SK-N-SH treated with all-trans-retinoic acid at 6 μM for 48 hours (cell line): ENCODE data around the gene TMEM181.

Experiments used
- ATAC-seq: fragments of 200-7000 bp; cut with Tn5 transposase; 3 replicates; pipeline ENCODE4 v1.9.1; 2020; ENCODE audit warnings: mild to moderate bottlenecking, moderate library complexity
- ARNTL ChIP-seq: fragments of 450-650 bp; formaldehyde crosslinking; IDR thresholded peaks from 2 replicates; pipeline ENCODE4 v1.5.0; 2020; ENCODE audit warnings: low read depth, mild to moderate bottlenecking, moderate library complexity, borderline replicate concordance
- BACH2 ChIP-seq: fragments of 250-450 bp; sonication (Bioruptor Pico); IDR thresholded peaks from 2 replicates; pipeline ENCODE4 v1.9.0; 2021; ENCODE audit warnings: mild to moderate bottlenecking, borderline replicate concordance
- CREB5 ChIP-seq: fragments of 250-450 bp; sonication (Bioruptor Pico); IDR thresholded peaks from 2 replicates; pipeline ENCODE4 v1.5.1; 2020; ENCODE audit warnings: low read depth, mild to moderate bottlenecking, moderate library complexity
- CSDC2 ChIP-seq: fragments of 250-450 bp; sonication (Bioruptor Pico); IDR thresholded peaks from 2 replicates; pipeline ENCODE4 v1.5.0; 2020; ENCODE audit warnings: mild to moderate bottlenecking, moderate library complexity
- ESRRG ChIP-seq: fragments of 250-450 bp; sonication (Bioruptor Pico); IDR thresholded peaks from 2 replicates; pipeline ENCODE4 v1.6.1; 2021; ENCODE audit warnings: mild to moderate bottlenecking
- GLIS3 ChIP-seq: fragments of 250-450 bp; sonication (Bioruptor Pico); IDR thresholded peaks from 2 replicates; pipeline ENCODE4 v1.5.0; 2020; ENCODE audit warnings: mild to moderate bottlenecking, moderate library complexity
- PATZ1 ChIP-seq: fragments of 250-450 bp; sonication (Bioruptor Pico); IDR thresholded peaks from 2 replicates; pipeline ENCODE4 v1.8.0; 2020; ENCODE audit warnings: mild to moderate bottlenecking, moderate library complexity, borderline replicate concordance
- PPARA ChIP-seq: fragments of 250-450 bp; sonication (Bioruptor Pico); IDR thresholded peaks from 2 replicates; pipeline ENCODE4 v1.5.0; 2020; ENCODE audit warnings: mild to moderate bottlenecking, borderline replicate concordance
- RARB ChIP-seq: fragments of 250-450 bp; sonication (Bioruptor Pico); IDR thresholded peaks from 2 replicates; pipeline ENCODE4 v1.8.0; 2021; ENCODE audit warnings: mild to moderate bottlenecking, moderate library complexity
- TCF4 ChIP-seq: fragments of 250-450 bp; sonication (Bioruptor Pico); IDR thresholded peaks from 2 replicates; pipeline ENCODE4 v1.8.0; 2021; ENCODE audit warnings: mild to moderate bottlenecking, moderate library complexity, borderline replicate concordance
- TOX ChIP-seq: fragments of 250-450 bp; sonication (Bioruptor Pico); IDR thresholded peaks from 2 replicates; pipeline ENCODE4 v1.8.0; 2021; ENCODE audit warnings: mild to moderate bottlenecking, moderate library complexity, borderline replicate concordance
- ZC3H10 ChIP-seq: fragments of 250-450 bp; sonication (Bioruptor Pico); IDR thresholded peaks from 2 replicates; pipeline ENCODE4 v1.5.1; 2021; ENCODE audit warnings: mild to moderate bottlenecking, moderate library complexity
- ZFP3 ChIP-seq: fragments of 250-450 bp; sonication (Bioruptor Pico); IDR thresholded peaks from 2 replicates; pipeline ENCODE4 v1.5.0; 2020; ENCODE audit warnings: mild to moderate bottlenecking, moderate library complexity
- ZFP30 ChIP-seq: fragments of 450-650 bp; formaldehyde crosslinking; IDR thresholded peaks from 2 replicates; pipeline ENCODE4 v1.5.0; 2022; ENCODE audit warnings: mild to moderate bottlenecking, moderate library complexity
- ZNF565 ChIP-seq: fragments of 450-650 bp; formaldehyde crosslinking; conservative IDR thresholded peaks from 2 replicates; pipeline ENCODE4 v1.5.0; 2020; ENCODE audit warnings: low read depth, mild to moderate bottlenecking, moderate library complexity
- ZNF70 ChIP-seq: fragments of 450-650 bp; formaldehyde crosslinking; IDR thresholded peaks from 2 replicates; pipeline ENCODE4 v1.5.0; 2020; ENCODE audit warnings: mild to moderate bottlenecking, moderate library complexity
- ZNF8 ChIP-seq: fragments of 450-650 bp; formaldehyde crosslinking; IDR thresholded peaks from 2 replicates; pipeline ENCODE4 v1.5.0; 2020; ENCODE audit warnings: mild to moderate bottlenecking, moderate library complexity
- TF ChIP-seq, protein P1 (sequence below): fragments of 250-450 bp; sonication (Bioruptor Pico); IDR thresholded peaks from 2 replicates; pipeline ENCODE4 v1.5.1; 2021; ENCODE audit warnings: mild to moderate bottlenecking, moderate library complexity
- TF ChIP-seq, protein P2 (sequence below): fragments of 250-450 bp; sonication (Bioruptor Pico); IDR thresholded peaks from 2 replicates; pipeline ENCODE4 v1.5.0; 2020; ENCODE audit warnings: mild to moderate bottlenecking, moderate library complexity
- TF ChIP-seq, protein P3 (sequence below): fragments of 250-450 bp; sonication (Bioruptor Pico); IDR thresholded peaks from 2 replicates; pipeline ENCODE4 v1.8.0; 2021; ENCODE audit warnings: low read depth, mild to moderate bottlenecking, moderate library complexity, borderline replicate concordance

Gene TMEM181

DNA sequence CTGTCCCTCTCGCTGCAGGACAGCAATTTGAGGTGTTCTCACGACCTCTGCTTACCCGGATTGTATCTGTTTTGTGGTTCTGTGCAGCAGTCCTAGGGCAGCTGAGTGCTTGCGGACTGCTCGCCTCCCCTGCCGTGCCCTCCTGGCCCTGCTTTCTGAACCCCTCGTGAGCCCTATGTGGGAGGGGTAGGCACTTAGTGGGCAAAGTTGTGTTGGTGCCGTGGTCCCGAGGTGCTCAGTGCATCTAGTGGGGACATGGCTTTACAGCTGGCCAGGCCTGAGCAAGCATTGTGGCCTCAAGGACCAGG, 5.2 kb downstream of the TMEM181 start:
- TF ChIP-seq PPARA (CRISPR knock-in tag) = no peak
- no peak for TF ChIP-seq TCF4
- TF ChIP-seq ZNF8 (CRISPR knock-in tag) = no peak
- TF ChIP-seq TOX (CRISPR knock-in tag) = no peak
- no peak for TF ChIP-seq GLIS3
- TF ChIP-seq ZC3H10 (CRISPR knock-in tag) = no peak
- TF ChIP-seq CREB5 (CRISPR knock-in tag) = no peak
- TF ChIP-seq ZFP3 (CRISPR knock-in tag) = no peak
- TF ChIP-seq, protein P1, sequence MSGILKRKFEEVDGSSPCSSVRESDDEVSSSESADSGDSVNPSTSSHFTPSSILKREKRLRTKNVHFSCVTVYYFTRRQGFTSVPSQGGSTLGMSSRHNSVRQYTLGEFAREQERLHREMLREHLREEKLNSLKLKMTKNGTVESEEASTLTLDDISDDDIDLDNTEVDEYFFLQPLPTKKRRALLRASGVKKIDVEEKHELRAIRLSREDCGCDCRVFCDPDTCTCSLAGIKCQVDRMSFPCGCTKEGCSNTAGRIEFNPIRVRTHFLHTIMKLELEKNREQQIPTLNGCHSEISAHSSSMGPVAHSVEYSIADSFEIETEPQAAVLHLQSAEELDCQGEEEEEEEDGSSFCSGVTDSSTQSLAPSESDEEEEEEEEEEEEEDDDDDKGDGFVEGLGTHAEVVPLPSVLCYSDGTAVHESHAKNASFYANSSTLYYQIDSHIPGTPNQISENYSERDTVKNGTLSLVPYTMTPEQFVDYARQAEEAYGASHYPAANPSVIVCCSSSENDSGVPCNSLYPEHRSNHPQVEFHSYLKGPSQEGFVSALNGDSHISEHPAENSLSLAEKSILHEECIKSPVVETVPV = no peak
- TF ChIP-seq, protein P2, sequence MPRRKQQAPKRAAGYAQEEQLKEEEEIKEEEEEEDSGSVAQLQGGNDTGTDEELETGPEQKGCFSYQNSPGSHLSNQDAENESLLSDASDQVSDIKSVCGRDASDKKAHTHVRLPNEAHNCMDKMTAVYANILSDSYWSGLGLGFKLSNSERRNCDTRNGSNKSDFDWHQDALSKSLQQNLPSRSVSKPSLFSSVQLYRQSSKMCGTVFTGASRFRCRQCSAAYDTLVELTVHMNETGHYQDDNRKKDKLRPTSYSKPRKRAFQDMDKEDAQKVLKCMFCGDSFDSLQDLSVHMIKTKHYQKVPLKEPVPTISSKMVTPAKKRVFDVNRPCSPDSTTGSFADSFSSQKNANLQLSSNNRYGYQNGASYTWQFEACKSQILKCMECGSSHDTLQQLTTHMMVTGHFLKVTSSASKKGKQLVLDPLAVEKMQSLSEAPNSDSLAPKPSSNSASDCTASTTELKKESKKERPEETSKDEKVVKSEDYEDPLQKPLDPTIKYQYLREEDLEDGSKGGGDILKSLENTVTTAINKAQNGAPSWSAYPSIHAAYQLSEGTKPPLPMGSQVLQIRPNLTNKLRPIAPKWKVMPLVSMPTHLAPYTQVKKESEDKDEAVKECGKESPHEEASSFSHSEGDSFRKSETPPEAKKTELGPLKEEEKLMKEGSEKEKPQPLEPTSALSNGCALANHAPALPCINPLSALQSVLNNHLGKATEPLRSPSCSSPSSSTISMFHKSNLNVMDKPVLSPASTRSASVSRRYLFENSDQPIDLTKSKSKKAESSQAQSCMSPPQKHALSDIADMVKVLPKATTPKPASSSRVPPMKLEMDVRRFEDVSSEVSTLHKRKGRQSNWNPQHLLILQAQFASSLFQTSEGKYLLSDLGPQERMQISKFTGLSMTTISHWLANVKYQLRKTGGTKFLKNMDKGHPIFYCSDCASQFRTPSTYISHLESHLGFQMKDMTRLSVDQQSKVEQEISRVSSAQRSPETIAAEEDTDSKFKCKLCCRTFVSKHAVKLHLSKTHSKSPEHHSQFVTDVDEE (CRISPR knock-in tag) = no peak
- TF ChIP-seq, protein P3, sequence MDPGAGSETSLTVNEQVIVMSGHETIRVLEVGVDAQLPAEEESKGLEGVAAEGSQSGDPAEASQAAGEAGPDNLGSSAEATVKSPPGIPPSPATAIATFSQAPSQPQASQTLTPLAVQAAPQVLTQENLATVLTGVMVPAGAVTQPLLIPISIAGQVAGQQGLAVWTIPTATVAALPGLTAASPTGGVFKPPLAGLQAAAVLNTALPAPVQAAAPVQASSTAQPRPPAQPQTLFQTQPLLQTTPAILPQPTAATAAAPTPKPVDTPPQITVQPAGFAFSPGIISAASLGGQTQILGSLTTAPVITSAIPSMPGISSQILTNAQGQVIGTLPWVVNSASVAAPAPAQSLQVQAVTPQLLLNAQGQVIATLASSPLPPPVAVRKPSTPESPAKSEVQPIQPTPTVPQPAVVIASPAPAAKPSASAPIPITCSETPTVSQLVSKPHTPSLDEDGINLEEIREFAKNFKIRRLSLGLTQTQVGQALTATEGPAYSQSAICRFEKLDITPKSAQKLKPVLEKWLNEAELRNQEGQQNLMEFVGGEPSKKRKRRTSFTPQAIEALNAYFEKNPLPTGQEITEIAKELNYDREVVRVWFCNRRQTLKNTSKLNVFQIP (CRISPR knock-in tag) = no peak
- TF ChIP-seq ZNF565 (CRISPR knock-in tag) = no peak
- no peak for ATAC-seq

GRCh38 chr6:158565482-158566040, 5.7 kb downstream of the TMEM181 start:
- no peak for TF ChIP-seq BACH2 (CRISPR knock-in tag)
- TF ChIP-seq ESRRG = no peak
- no peak for TF ChIP-seq ZNF70
- TF ChIP-seq RARB (CRISPR knock-in tag) = no peak
- no peak for TF ChIP-seq ARNTL
- TF ChIP-seq CREB5 (CRISPR knock-in tag) = no peak
- TF ChIP-seq GLIS3 = no peak
- no peak for TF ChIP-seq ZNF565 (CRISPR knock-in tag)
- no peak for TF ChIP-seq ZFP3 (CRISPR knock-in tag)
- no peak for TF ChIP-seq TCF4
- no peak for TF ChIP-seq ZC3H10 (CRISPR knock-in tag)
- TF ChIP-seq, protein P2 (CRISPR knock-in tag) = no peak
- TF ChIP-seq PPARA (CRISPR knock-in tag) = no peak
- TF ChIP-seq ZNF8 (CRISPR knock-in tag) = no peak
- no peak for TF ChIP-seq CSDC2 (CRISPR knock-in tag)
- TF ChIP-seq ZFP30 = no peak
- TF ChIP-seq, protein P1 = no peak
- no peak for TF ChIP-seq PATZ1
- ATAC-seq = no peak
